ENCODE data around the gene AKAP14.

DNA sequence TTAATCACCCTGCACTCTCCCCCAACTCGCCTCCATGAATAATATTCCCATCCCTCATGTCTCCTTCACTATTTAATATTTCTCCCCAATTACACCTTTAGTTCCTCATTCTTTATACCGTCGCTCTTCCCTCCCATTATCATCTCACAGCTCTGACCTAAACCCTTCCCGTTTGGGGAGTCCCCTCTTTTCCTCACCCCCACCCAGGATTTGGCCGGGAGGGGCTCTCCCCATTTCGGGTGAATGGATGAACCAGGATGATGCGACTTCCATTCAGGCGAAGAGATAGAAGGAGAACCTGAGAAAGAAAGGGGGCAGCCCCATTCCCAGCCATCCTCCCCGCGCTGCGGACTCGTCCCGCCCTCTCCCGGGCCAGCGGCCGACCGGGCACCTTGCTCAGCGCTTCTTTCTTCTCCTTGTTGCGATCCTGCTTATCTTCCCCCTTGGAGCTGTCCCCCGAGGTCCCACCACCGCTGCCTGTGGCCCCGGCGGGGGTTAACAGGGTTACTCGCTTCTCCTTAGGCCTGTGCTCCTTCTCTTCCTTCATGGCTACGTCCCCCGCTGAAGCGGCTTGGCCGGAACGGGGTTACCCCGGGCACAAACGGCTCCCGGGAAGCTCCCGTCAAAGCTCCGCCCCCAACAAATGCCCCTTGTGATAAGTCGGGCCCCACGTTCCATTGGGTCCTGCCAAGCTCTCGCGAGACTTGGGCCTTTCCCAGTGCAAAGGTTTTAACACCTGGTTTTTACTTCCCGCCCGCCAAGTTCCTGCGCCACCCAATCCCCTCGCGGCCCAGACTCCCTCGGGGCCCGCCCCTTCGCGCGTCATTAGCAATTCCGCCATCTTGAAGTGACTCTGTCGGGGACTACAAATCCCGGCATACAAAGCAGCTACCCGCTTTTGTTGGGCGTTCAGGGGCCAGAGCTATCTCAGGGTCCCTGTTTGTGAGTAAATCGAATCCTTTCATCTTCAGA lies 43.0 kb upstream of the AKAP14 start, which contains the start of gene UPF3B:
- peak; percentile 33 for TF ChIP-seq POLR2AphosphoS5 (IDR thresholded peaks at IDR 0.05)
- TF ChIP-seq, protein P1, sequence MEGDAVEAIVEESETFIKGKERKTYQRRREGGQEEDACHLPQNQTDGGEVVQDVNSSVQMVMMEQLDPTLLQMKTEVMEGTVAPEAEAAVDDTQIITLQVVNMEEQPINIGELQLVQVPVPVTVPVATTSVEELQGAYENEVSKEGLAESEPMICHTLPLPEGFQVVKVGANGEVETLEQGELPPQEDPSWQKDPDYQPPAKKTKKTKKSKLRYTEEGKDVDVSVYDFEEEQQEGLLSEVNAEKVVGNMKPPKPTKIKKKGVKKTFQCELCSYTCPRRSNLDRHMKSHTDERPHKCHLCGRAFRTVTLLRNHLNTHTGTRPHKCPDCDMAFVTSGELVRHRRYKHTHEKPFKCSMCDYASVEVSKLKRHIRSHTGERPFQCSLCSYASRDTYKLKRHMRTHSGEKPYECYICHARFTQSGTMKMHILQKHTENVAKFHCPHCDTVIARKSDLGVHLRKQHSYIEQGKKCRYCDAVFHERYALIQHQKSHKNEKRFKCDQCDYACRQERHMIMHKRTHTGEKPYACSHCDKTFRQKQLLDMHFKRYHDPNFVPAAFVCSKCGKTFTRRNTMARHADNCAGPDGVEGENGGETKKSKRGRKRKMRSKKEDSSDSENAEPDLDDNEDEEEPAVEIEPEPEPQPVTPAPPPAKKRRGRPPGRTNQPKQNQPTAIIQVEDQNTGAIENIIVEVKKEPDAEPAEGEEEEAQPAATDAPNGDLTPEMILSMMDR (IDR thresholded peaks at IDR 0.05): peak in 1 of 4 experiments; percentile 19
- TF ChIP-seq POLR2A (IDR thresholded peaks at IDR 0.05): peak; percentile 32 to 38
- no peak for TF ChIP-seq EP300 (IDR thresholded peaks at IDR 0.05)
